ENCODE data around the gene LIN52. TPM values are rescaled to one million over a fixed set of nuclear protein-coding genes. Genes with fewer than 3 reads are reported as not detected.
A peak's percentile ranks its signal among the peaks of the same experiment; 100 is the strongest.

The LIN52 gene
- total RNA-seq, 1 experiment from 2014 or later: 11.0 TPM

- Histone ChIP-seq H4K5ac (ENCODE audit: insufficient read length, low read depth, low read length) (no peak overlapping the region), H4K20me1 (ENCODE audit: control insufficient read depth, insufficient read depth, insufficient read length) (no peaks in the 10 kb centered on the region), H3T11ph (ENCODE audit: low read length) (no peak overlapping the region), H3K14ac (ENCODE audit: insufficient read depth, low read length) (no peak overlapping the region), H2BK120ac (ENCODE audit: low read depth, low read length, poor library complexity, severe bottlenecking) (no peak overlapping the region), H3K79me2 (ENCODE audit: insufficient read depth, low read length) (no peaks in the 10 kb centered on the region), H3K23ac (ENCODE audit: insufficient read length, low read depth, low read length) (no peak overlapping the region), H2AFZ (ENCODE audit: low read length) (no peak overlapping the region), H3K9ac (ENCODE audit: extremely low read depth, insufficient read length, low read length) (no peak overlapping the region), H2BK15ac (ENCODE audit: low read depth, low read length) (no peak overlapping the region), H3K56ac (ENCODE audit: insufficient read length, low read depth, low read length) (no peak overlapping the region), H2BK12ac (ENCODE audit: insufficient read length, low read depth, low read length) (no peak overlapping the region), H3K4me1 (ENCODE audit: insufficient read depth, low read length) (no peaks in the 10 kb centered on the region; the same call in 1 of the 2 replicates), H3K23me2 (ENCODE audit: insufficient read length, low read depth, low read length, poor library complexity, severe bottlenecking) (no peaks in the 10 kb centered on the region), H3K4me2 (ENCODE audit: insufficient read depth, insufficient read length, low read length) (no peak overlapping the region), H4K91ac (ENCODE audit: insufficient read length, low read depth, low read length) (no peak overlapping the region), H2AK5ac (ENCODE audit: insufficient read length, low read length) (no peak overlapping the region), H2BK20ac (ENCODE audit: low read depth, low read length, poor library complexity, severe bottlenecking) (no peak overlapping the region), H4K8ac (replicated peaks; ENCODE audit: insufficient read length, low read depth, low read length) (no peak overlapping the region), H3K27ac (ENCODE audit: insufficient read length, low read depth, low read length) (no peak overlapping the region), H3K27me3 (ENCODE audit: insufficient read depth, low read length) (no peaks in the 10 kb centered on the region), H3K79me1 (ENCODE audit: insufficient read depth, low read depth, low read length, poor library complexity, severe bottlenecking) (no peaks in the 10 kb centered on the region), H3K18ac (ENCODE audit: insufficient read length, low read depth, low read length) (no peak overlapping the region), H3K9me3 (ENCODE audit: control insufficient read depth, low read depth, low read length) (no peaks in the 10 kb centered on the region), H3K4ac (ENCODE audit: low read depth, low read length) (no peak overlapping the region), H2BK5ac (ENCODE audit: insufficient read length, low read length) (no peak overlapping the region)
- H3K36me3 Mint-ChIP-seq (ENCODE audit: insufficient read depth in 1 of 3, low read depth in 3 of 3): no peaks in the 10 kb centered on the region
- peaks cover 19 to 22% of the 10 kb centered on the region in 2 experiments for H3K4me1 Mint-ChIP-seq
- TF ChIP-seq CTCF (conservative IDR thresholded peaks at IDR 0.05): no peak
- H3K27ac Mint-ChIP-seq: peak overlapping the region in 1 of 3 experiments; percentile 11; a peak in 4 of 7 replicates
- H3K9me3 Mint-ChIP-seq: no peaks in the 10 kb centered on the region
- DNase-seq: no peak
- H3K4me3 Mint-ChIP-seq: no peak overlapping the region
- H3K27me3 Mint-ChIP-seq (ENCODE audit: low read depth): no peaks in the 10 kb centered on the region
These were observed 49.7 kb downstream of the LIN52 start for GRCh38 chr14:74134484-74134883.

All from H9 (cell line).